DLD1 (cell line): ENCODE results near the gene EXOC6.

ENCODE experiments used
- in situ Hi-C: cut with HindIII; loops from 2 replicates; pipeline ENCODE4 v1.10.0; 2017; ENCODE audit warnings: low sequenced_read_pairs

The EXOC6 gene

DNA sequence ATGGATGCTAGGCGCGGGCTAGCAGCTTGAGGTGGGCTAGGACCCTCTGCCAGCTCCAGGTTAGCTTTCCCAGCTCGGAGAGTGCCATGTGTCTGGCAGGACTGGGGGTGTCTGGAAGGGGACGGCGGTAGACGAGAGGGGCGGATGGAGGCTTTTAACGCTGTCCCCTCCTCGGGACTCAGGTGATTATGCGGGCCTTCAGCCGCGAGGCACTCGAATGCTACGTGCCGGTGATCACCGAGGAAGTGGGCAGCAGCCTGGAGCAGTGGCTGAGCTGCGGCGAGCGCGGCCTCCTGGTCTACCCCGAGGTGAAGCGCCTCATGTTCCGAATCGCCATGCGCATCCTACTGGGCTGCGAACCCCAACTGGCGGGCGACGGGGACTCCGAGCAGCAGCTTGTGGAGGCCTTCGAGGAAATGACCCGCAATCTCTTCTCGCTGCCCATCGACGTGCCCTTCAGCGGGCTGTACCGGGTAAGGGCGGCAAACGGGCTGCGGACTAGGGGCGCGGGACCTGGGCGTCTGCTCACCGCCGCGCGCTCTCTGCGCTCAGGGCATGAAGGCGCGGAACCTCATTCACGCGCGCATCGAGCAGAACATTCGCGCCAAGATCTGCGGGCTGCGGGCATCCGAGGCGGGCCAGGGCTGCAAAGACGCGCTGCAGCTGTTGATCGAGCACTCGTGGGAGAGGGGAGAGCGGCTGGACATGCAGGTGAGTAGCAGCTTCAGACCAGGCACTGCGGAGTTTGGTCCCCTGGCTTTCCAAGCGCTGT, 226.5 kb downstream of the EXOC6 start:
- in situ Hi-C loops: no loop called here

DNA sequence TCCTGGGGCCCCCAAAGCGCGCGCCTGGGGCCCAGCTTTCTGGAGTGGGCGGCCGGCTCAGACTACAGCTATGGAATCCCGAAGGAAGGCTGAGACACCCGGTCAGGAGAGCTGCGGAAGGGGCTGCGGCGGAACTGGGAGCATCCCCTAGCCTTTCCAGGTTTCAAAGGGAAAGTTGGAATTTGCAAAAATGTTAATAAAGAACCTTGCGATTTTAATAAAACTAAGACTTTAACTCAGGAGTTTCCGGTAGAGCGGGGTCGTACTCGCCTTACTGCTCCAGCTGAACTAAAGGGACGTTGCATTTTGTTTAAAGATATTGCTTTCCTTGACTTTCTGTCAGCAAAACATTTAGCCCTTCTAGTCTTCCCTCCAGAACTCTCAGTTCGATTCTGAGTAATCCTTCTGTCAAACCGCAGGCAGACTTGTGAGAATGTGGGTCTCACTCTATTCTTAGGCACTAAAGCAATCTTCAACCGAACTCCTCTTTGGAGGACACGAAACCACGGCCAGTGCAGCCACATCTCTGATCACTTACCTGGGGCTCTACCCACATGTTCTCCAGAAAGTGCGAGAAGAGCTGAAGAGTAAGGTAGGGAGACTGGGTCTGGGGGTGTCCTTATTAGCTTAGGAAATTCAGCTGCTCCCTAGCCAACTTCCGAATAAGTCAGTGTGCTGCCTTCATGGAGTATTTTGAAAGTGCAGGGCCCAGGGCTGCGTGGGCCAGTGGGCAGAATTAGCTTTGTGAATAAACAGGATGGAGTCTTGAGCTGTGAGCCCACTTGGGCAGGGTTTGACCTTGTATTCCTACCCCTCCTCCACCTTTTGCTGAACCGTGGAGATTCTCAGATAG, 227.3 kb downstream of the EXOC6 start:
- in situ Hi-C loops: no loop called here

DNA sequence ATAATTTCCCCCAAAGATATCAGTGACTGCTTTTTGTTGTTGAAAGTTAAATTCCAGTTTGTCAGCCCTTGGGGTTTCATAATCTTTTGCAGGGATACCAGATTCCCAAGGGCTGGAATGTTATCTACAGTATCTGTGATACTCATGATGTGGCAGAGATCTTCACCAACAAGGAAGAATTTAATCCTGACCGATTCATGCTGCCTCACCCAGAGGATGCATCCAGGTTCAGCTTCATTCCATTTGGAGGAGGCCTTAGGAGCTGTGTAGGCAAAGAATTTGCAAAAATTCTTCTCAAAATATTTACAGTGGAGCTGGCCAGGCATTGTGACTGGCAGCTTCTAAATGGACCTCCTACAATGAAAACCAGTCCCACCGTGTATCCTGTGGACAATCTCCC, 228.6 kb downstream of the EXOC6 start:
- in situ Hi-C loops: no loop called here

DNA sequence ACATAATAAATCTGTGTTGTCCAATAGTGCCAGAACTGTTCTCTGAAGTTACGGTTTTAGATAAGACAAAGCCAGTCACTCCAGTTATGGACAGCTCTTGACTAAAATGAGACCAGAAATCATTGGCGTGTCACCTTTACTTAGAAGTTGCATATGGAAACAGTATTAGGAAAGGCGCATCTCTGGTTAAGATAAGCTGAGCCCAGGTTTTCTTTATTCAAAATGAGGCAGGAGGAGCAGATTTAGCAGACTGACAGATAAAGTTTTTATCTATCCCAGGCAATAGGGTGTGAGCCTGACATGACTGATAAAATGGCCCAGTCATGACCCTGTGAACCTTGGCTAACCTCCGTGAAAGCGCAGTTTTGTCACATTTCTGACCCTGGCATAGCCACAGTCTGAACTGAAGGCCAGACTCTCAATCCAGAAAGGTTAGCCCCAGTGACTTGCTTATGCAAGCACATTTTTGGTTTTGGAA, 229.6 kb downstream of the EXOC6 start:
- in situ Hi-C loops: no loop called here

DNA sequence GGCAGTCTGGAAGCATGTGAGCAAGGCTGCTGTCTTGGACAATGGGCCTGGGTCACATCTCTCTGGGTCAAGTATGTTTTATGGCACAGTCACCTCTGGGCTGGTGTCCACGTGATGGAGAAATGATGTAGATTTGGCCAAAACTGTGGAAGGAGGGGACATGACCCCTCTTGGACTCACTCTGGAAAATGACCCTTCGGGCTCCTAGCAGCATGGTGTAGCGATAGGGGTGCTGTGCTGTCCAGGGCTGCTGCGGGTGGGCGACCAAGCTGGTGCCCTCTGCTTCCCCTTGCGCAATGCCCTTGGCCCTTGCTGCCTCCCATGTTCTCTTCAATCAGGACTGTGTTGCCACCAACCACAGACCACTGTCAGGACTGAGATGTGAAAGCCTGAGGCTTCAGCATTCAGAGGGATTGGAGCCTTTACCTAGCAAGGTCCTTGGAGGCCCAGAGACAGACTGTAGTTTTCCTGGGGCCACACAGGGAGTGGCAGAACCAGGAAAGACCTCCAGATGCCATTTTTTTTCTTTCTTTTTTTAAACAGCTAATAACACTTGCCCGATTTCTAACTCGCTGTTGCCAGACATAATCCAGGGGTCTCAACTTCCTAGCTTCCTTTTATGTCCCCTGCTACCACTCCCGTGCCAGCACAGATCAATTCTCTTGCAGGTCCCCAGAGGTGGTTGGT, 231.5 kb downstream of the EXOC6 start:
- in situ Hi-C loops: no loop called here

DNA sequence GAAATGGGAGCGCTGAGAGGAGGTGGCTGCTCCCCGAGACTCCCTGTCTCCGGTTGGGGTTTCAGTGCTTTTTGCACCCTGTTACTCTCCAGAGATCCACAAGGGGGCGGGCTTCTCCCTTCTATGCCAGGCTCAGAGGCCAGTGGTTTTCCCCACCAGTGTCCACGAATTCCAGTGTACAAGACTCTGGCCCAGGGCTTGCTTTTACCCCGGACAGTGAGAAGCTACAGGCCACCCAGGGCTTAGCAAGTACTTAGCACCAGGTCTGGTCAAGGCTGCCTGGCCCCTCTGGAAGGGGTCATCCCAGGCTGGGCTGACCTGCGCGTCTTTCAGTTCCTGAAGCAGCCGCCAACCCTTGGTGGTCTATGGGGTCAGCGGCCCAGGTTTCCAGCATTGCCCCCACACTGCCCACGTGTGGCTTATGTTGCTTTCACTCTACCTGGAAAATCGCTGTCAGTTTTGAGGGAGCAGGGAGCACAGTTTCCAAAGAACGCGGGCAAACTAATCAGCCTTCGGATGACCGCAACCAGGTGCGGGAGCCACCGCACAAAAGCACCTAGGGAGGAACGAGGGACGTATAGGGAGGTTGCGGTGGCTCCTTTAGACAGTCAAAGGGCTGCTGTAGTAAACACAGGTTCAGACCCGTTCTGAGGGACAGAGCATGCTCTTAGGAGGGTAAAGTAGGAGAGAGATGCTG, 232.2 kb downstream of the EXOC6 start:
- in situ Hi-C loops: no loop called here

DNA sequence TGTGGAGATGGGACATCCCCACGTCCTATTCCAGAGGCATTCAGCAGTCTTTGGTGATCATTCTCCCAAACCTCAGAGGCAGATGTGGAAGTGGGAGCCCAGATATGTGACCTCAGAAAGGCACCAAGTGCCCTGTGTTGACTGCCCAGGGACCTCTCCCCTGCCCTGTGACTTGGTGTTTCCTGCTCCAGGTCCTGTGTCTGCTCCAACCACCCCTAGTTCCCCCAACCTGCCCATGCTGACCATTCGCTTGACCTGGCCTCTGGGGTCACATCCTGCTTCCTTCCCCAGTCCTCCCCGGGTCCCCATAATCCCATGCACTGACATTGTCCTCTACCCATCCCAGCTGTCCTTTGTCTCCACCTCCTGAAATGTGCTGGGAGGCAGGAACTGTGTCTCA, 233.0 kb downstream of the EXOC6 start:
- in situ Hi-C loops: no loop called here

DNA sequence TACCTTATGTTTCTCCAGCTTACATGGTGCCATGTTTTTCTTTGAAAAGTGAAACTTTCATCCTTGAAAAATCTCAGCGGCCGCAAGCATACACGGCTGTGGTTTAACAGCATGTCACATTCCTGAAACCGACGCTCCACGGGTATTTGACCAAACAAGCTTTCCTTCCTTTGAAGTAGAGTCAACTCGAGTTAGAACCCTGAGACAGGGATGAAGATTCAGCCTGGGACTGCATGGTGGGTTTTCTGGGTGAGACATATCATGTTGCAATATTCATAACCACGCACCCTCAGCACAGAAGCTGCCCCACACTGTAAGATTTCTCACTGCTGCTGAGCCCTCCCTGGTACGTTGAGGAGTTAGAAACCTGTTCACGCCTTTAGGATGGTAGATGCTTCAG, 233.5 kb downstream of the EXOC6 start:
- in situ Hi-C loops: no loop called here

DNA sequence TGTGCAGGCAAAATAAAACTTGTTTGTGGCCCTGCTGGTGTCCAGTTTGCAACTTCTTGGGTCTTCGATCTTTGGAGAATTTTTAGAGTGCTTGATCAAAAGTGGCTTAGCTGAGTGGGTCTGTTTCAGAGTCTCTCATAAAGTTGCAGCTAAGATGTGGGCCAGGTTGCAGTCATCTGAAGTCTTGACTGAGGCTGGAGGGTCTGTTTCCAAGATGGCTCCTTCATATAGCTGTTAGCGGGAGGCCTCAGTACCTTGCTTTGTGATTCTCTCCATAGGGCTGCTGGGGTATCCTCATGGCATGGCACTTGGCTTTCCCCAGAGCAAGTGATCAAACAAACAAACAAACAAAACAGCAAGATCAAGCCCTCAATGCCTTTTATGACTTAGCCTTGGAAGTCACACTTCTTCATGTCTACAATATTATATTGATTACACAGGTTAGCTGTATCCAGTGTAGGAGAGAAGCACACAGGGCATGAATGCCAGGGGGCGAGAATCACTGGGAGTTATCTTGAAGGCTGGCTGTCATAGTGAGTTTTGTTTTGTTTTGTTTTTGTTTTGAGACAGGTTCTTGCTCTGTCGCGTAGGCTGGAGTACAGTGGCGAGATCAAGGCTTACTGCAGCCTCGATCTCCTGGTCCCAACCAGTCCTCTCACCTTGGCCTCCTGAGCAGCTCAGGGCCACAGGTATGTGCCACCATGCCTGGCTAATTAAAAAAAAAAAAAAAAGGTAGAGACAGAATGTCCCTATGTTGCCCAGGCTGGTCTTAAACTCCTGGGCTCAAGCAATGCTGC, 235.6 kb downstream of the EXOC6 start:
- in situ Hi-C loops: no loop called here

DNA sequence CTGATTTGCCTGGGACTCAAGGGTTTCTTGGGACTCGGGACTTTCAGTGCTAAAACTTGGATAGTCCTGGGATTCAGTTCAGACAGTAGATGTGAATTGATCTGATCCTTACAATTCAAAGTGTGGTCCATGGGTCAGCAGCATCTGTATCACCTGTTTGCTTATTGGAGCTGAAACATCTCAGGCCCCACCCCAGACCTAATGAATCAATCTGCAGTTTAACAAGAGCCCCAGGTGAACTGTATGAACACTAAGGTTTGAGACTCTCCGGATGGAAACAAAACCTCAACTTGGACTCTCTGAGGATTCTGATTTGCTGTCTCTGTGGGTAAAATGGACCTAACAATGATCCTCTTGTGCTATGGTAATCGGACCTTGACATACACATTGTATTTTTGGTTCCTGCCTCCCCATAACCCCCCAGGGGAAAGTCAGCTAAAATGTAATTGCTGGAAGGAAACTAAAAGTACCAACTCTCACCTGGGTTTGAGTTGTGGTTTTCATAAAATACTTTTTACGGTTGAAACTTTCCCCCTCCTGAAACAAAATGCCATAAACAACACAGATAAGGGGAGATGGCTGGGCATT, 237.0 kb downstream of the EXOC6 start:
- in situ Hi-C loops: no loop called here

DNA sequence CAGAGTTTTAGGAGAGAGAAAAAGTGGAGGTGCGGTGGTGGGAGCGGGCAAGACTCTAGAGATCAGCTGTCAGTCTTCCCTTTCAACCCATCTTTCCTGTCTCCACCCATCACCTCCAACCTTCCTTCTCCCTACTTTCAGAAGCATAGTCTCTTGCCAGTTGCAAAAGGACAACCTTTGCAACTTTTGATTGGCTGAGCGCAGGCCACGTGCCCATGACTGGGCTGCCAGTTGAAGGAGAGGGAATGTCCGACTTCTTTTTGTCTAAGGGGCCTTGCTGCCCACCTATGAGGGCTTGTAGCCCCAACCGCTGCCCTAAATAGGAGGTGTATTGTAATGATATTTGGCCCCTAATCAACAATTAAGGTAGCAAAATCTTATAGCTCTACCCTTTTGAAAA, 238.0 kb downstream of the EXOC6 start:
- in situ Hi-C loops: no loop called here

DNA sequence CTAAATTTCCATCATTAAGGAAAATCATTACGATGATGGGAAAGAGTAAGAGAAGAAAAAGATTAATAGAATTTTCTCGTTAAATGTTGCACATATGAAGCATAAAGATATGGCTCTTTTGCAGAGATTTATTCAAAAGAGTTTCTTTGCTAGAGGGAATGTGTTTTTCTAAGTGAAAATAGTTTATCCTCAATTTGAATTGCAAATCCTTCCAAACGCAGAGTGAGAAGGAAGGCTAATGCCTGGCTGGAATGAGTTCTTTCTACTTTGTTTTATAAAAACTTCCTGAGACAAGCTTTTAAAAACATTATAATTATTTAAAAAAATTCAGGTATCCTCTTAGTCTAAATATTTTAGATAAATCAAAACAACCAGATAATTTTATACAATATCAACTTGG, 239.5 kb downstream of the EXOC6 start:
- in situ Hi-C loops: no loop called here

DNA sequence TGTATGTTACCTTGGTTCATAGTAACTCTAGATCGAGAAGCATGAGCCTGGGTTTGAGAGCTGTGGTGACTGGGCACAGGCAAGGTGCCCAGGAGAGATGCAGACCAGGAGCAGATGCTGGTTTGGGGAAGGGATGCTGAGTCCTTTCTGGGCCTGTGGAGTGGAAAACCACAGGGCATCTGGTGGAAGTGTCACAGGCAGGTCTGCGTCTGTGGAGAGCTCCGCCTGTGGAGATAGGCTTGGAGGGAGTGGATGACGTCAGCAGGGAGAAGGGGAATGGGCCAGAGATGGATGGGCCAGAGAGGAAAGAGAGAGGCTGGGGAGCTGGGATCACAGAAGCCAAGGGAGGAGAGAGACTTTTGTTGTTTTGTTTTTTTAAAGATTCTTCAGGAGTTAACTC, 240.1 kb downstream of the EXOC6 start:
- in situ Hi-C loops: no loop called here

DNA sequence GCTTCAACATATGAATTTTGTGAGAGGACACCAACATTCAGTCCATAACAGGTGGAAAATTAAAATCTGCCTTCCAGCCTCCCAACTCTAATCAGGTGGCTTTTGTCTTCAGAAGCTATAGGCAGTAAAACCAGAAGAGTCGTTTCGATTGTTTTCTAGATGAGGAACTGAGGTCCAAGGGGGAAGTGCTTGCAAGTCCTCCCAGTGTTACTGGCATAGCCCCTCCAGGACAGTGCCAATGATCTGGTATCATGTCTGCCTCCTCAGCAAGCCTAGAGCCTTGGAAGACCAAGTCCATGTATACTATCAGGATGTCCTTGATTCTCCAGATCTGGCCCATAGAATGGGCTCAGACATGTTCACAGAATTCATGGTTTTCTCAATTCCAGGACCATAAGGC, 242.3 kb downstream of the EXOC6 start:
- in situ Hi-C loops: no loop called here

DNA sequence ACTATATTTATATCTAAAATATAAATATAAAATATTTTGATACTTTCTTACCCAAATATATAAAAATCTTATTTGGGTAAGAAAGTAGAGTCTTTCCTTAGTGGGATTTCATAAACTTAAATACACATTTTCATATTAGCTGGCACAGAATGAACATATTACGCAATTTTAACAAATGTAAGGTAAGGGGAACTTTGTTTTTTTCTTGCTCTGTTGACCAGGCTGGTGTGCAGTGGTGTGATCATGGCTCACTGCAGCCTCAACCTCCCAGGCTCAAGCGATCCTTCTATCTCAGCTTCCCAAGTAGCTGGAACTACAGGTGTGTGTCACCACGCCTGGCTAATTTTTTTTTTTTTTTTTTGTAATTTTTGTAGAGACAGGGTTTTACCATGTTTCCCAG, 243.6 kb downstream of the EXOC6 start:
- in situ Hi-C loops: no loop called here

DNA sequence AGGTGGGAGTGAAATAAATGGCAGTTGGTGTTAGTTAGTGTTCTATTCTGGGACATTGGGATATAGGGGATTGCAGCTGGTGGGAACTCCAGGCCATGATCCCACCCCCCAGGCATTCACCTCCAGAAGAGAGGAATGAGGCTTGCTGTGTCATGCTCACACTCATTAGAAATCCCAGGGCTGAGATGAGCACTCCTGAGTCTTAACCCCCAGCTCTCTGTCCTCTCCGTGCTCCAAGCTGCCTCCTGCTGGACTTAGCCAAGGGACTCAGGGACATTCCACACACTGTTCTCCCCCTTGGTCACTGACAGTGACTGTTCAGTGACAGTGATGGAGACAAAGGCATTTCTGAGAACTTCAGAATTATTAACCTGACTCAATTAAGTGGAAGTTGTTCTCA, 246.9 kb downstream of the EXOC6 start:
- in situ Hi-C loops: no loop called here

DNA sequence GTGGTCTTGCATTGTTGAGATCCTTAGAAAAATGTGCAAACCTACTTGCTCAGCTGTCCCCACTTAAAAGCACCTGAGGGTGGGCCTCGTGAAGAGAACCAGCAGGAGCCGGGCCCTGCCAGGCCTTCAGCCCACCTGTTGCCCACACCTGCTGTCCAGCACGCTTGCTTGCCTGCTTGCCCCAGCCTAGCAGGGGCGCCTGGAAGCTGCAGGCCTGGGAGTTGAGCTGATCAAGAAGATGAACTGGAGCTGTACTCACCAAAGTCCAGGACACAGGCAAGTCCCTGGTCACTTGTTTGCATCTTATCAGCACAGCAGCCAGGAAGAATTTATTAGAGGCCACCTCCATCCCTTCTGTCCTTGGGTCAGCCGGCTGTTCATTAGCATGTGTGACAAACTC, 248.6 kb downstream of the EXOC6 start:
- in situ Hi-C loops: no loop called here

DNA sequence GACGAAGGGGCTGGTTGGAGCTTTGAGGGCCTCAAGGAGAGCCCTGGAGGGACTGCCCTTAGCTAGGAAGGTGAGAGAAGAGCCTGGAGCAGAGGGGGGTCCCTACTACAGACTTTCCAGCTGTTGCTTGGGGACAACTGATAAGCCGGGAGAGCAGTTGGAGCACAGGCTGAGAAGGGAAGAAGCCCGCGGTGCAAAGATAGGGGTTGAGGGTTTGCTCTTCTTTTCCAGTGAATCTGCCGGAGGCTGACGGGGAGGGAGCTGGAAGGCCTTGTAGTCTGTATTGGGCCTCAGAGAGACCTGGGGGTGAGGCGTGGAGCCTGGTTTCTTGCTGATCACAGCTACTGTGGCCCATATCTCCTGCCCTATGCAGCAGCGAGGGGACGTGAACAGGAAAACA, 249.1 kb downstream of the EXOC6 start:
- in situ Hi-C loops: no loop called here

DNA sequence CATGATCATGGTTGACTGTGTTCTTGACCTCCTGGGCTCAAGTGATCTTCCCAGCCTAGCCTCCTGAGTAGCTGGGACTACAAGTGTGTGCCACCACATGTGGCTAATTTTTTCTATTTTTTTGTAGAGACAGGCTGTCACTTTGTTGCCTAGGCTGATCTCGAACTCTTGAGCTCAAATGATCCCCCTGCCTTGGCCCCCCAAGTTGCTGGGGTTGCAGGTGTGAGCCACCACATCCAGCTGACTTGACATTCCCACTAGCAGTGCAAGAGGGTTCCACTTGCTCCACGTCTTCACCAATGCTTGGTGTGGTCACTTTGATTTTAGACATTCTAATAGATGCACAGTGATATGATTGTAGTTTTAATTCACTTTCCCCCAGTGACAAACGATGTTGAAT, 250.5 kb downstream of the EXOC6 start:
- in situ Hi-C loops: no loop called here

DNA sequence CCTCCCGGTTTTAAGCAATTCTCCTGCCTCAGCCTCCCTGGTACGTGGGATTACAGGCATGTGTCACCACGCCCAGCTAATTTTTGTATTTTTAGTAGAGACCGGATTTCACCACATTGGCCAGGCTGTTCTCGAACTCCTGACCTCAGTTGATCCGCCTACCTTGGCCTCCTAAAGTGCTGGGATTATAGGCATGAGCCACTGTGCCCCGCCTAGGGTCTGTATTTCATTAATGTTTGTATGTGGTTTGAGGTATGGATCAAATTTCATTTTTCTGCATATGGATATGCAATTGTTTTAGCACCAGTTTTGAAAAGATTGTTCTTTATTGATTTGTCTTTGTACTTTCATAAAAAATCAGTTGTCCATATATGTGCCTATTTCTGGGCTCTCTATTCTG, 251.3 kb downstream of the EXOC6 start:
- in situ Hi-C loops: loop anchor here (10.0 kb wide), 2 partner anchors 75 to 165 kb away; no protein-coding TSS in a partner anchor
